NCI-H1092 (cell line): ENCODE results near the gene MAB21L3.
"Not testable (repeated sequence)": the region's sequence is repeated elsewhere in the genome, so short reads cannot be mapped to it uniquely, and the experiment has no call there.

ENCODE experiments used
- DNase-seq: peaks from one replicate; lab custom pipeline; 2025; lab: John Stamatoyannopoulos, UW

The MAB21L3 gene

DNA sequence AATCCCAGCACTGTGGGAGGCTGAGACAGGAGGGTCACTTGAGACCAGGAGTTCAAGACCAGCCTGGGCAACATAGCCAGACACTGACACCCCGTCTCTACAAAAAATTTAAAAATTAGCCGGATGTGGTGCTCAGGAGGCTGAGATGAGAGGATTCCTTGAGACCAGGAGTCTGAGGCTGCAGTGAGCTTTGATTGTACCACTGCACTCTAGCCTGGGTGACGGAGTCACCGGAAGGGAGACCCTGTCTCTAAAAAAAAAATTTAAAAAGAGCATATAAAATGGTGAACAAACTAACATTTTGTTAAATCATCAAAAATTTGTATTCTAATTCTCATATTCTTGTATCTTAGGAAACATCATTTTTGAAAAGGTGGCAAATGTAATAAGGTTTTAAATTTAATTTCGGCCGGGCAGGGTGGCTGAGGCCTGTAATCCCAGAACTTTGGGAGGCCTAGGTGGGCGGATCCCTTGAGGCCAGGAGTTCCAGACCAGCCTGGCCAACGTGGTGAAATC, 27.1 kb downstream of the MAB21L3 start:
- DNase-seq, result no peak

DNA sequence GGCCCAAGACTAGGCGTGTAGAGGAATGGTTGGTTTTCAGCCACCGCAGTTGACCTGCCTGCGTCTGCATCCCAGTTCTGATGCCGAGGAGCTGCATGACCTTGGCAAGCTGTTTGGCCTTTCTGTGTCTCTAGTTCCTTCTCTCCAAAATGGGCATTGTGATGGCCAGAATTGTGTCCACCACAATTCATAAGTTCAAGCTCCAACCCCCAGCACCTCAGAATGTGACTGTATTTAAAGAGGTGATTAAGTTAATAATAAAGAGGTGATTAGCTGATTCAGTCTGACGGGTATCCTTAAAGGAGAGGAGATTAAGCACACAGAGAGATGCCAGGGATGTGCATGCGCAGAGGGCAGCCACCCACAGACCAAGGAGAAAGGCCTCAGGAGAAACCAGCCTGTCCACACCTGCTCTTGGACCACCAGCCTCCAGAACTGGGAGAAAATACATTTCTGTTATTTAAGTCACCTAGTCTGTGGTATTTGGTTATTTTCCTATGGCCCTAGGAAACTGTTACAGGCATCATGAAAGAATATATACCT, 28.5 kb downstream of the MAB21L3 start:
- no peak for DNase-seq

DNA sequence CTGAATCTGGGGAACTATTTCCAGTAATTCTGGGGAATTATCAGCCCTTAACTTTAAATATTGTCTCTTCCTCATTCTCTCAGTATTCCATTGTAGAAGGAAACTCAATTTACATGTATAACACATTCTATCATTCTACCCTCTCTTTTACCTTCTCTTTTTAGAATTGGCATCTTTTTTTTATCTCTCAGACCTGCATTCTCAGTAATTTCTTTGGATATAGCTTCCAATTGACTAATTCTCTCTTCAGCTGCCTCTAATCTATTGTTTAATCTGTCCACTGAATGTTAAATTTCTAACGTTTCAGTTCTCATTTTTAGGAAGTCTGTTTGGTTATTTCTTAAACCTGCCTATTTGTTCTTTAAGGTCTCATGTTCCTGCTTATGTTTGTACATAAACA, 33.0 kb downstream of the MAB21L3 start:
- DNase-seq, result no peak

DNA sequence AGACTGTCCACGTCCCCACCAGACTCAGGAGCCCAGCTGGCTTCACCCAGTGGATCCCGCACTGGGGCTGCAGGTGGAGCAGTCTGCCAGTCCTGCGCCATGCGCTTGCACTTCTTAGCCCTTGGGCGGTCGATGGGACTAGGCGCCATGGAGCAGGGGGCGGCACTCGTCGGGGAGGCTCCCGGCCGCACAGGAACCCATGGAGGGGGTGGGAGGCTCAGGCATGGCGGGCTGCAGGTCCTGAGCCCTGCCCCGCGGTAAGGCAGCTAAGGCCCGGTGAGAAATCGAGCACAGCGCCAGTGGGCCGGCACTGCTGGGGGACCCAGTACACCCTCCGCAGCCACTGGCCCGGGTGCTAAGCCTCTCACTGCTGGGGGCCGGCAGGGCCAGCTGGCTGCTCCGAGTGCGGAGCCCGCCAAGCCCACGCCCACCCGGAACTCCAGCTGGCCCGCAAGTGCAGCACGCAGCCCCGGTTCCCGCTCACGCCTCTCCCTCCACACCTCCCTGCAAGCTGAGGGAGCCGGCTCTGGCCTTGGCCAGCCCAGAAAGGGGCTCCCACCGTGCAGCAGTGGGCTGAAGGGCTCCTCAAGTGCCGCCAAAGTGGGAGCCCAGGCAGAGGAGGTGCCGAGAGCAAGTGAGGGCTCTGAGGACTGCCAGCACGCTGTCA, 35.4 kb downstream of the MAB21L3 start:
- not testable (repeated sequence) for DNase-seq

DNA sequence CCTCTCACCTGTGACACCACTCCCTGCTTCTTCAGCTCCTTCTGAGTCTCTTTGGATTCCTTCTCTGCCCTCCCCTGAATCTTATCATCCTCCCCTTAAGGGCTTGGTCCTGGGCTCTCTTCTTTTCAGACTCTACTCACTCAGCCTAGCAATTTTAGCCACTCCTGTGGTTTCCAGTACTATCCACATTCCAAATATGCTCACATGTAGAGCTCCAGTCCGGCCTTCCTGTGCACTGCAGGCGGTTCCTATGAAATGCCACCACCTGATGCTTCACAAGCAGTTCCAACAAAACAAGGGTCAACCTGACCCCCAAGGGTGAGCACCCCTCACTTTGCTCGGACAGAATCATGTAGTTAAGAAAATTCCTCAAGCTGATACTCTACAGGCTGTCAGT, 35.9 kb downstream of the MAB21L3 start:
- DNase-seq, result no peak

DNA sequence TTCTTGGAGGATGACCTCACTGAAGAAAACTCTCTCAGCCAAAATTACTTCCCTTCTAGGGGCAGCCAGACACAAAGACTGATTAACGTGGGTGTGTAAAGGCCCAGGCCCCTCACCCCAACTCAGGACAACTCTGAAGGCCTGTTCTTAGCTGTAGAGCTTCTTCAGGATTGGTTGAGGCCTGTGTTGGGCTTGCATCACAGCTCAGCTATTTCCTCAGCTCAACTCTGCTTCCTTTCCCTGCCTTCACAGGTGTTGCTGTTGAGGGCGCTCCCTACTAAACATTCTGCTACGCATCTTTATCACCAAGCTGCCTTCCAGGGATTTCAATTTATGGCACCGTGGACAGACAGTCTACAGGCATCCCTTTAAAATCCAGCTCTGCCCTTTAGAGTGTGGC, 36.8 kb downstream of the MAB21L3 start:
- DNase-seq, result no peak

DNA sequence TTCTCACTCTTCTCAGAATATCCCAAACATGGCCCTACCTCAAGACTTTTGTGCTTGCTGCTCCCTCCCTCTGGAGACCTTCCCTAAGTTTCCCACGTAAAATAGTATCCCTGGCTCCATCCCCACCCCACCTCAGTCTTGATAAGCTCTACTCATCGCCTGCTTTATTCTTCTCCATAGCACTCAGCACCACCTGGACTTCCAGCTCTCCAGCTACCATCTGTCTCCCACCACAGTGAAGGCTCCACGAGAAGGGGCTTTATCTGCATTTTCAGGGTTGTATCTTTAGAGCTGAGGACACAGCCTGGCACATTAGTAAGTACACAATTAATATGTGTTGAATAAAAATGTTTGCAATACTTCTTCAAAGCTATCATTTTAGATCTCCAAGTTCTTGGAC, 37.8 kb downstream of the MAB21L3 start:
- DNase-seq, result no peak

DNA sequence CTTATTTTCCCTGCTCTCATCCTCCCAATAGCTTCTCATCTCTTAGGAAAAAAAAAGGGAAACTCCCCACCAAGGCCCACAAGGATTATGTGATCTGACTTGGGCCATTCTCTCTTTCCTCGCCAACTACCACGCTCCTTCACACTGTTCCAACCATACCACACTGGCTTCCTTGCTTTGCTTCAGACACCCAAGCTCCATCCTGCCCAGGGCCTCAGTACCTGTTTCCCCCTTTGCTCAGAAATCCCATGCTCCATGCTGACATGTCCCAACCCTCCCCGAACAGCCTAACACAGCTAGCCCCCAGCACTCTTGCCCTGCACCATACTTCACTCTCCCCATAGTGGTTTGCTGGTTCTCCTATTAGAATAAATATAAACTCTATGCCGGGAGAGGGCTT, 39.2 kb downstream of the MAB21L3 start:
- no peak for DNase-seq

DNA sequence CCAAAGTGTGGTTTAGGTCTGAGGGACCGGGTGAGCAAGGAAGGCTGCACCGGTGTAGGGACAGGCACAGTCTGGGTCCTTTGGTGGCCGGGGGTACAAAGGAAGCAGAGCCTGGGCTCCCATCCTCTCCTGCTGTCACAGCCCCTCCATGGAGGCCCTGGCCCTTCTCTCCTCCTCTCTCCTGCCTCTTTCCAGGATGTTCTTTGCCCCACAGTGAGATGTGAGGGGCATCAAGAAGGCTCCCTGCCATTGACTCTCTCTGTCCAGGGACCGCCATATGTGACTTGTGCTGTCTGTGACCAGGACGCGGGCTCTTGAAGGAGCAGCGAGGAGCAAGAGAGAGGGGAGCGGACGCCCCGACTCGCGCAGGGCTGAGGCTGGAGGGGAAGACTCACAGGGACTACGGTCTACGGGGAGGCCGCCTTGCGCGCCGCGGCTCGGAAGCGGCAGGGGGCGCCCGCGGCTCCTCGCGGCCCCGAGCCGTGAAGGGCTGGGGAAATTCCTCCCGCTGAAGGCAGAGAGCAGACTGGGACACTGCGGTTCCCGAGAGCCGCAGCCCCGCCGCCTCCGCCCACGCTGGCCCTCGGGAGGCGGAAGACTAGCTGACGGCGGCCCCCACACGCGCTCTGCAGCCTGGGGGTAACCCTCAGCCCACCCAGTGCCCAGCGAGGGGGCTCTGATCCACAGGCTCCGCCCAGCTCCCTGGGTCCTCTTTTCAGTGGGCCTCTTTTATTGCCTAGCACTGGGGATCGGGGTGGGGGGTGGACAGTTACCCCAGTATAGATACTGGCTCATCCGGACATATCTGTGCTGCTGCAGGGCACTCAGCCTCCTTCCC, 40.8 kb downstream of the MAB21L3 start:
- peak; percentile 42 for DNase-seq

DNA sequence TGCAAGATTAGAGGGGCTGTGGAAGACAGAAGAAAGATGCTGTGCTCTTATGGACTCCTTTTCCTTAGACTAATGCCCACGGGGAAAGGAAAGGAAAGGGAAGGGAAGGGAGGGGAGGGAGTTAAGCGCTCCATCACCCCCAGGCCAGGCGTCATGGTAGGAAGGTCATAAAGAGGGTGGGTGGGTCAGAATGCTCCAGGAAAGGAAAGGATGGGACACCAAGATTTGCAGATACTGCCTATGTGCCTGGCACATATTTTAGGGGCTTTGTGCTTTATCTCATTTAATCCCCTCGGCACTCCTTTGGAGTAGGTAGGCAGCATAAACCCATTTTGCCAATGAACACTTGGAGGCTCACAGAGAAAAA, 41.4 kb downstream of the MAB21L3 start:
- DNase-seq, result no peak

DNA sequence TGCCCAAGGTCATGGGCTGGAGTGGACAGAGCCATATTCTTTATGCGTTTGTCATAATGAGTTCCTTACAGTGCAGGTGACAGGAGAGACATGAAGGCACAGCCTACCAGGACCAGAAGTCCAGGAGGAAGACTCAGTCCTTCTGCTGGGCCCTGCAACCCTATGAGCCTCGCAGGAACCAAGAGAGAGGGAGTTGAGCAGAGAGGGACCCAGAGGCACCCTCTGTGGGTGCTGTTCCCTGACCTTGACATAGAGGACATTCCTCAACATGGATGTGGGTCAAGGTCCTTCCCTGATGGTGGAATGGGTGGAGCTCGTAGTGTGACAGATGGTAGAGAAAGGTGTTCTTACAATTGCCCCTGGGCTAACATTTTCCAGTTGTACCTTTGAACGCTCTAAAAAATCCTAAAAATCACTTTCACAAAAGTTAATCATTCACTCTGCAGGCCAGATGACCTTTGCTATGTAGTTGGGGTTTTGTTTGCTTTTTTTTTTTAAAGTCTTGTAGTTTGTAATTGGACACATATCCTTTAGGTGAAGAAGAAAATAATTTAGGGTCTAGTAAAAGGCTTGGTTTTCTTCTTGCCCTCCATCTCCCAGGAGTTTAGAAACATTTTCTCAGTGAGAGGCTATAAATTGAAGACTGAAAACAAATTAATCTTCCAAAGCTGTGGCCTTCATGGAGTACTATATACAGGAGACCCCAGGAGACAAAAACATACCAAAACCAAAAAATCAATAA, 41.9 kb downstream of the MAB21L3 start:
- no peak for DNase-seq

DNA sequence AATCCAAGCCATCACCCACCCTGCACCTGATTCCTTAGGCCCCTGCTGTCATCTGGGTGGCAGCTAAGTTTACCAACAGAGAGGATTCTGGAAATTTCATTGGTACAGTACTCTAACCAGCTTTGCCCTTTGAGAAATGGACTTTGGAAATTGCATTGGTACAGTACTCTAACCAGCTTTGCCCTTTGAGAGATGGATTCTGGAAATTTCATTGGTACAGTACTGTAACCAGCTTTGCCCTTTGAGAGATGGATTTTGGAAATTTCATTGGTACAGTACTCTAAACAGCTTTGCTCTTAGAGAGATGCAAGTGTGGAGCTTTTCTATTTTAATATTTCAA, 42.5 kb downstream of the MAB21L3 start:
- DNase-seq, result no peak

DNA sequence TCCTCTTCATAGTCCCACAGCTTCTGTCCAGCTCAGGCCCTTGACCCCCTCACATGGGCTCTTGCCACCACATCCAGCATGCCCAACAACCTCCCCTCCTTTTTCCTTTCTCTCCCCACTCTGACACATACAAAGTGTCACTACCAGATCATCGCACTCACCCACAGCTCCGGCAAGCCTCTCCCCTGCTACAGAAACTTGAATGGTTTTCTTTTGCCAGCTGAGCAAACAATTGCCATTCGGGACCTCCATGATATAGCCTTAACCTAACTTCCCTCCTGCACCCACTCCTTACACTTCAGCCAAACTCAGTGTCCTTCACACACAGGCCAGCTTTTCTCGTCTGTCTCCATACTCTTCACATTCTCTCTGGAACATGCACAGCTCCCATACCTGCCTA, 43.3 kb downstream of the MAB21L3 start:
- no peak for DNase-seq

DNA sequence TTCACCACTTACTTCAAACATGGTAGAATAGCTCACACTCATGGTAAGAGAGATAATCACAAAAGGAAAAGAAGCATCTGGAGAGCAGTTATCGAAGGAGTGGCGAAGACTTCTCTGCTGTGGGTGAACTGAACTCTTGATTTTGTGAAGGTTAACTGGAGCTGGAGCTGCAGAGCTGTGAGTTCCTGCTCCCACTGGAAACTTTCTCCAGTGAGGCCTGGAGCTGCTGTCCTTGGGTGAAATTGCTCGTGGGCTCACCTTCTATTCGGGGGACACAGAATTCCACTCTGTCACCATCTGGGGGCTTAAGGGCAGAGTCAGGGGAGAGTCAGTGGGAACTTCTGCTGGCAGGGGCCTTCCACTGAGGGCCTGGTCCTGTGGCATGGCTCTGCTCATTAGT, 45.9 kb downstream of the MAB21L3 start:
- DNase-seq, result no peak

DNA sequence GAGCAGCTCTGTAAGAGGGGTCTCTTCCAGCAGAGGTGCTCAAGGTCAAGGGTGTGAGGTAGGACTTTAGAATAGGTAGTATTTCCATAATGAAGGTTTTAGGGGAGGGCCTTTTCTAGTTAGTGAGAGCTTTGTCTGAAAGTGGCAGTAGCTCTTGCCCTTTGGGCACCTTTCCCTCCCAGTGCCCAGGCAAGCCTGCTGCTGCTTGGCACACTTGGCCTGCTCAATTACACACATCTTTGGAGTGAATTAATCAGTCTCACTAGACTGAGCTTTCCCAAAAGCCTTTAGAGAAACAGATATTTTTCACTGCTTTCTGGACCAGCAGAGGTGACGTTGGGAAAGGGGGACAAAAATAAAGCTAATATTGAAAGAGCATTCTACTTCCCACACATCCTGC, 48.0 kb downstream of the MAB21L3 start:
- DNase-seq, result no peak

DNA sequence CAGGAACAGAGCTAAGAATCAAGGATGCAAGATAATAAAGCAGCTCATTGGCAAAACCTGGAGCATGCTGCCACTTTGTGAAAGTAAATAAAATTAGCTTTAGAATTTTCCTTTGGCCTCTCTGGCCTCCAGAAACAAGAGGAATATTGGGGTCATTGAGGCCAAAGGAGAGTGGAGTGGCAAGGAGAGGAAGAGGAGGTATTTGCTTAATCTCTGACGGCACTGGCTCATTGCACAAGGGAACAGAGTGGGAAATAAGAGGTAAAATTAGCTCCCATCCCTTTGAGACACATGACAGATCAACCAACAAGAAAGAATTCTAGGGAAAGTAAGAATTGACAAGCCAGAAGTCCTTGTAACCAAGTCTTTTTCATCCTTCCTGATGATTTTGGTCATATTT, 48.4 kb downstream of the MAB21L3 start:
- DNase-seq, result no peak

DNA sequence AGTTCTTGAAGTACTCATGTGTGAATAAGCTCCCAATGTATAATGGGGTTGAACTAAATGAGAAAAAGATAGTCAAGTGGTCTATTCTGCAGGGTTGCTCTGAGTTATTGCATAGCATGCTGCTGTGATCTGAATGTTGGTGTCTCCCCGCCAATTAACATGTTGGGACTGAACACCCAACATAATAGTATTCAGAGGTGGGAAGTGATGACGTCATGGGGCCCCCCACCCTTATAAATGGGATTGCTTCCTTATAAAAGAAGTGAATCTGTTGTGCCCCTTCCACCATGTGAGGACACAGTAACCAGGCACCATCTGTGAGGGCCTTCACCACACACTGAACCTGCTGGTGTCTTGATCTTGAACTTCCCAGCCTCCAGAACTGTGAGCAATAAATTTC, 50.2 kb downstream of the MAB21L3 start:
- no peak for DNase-seq

DNA sequence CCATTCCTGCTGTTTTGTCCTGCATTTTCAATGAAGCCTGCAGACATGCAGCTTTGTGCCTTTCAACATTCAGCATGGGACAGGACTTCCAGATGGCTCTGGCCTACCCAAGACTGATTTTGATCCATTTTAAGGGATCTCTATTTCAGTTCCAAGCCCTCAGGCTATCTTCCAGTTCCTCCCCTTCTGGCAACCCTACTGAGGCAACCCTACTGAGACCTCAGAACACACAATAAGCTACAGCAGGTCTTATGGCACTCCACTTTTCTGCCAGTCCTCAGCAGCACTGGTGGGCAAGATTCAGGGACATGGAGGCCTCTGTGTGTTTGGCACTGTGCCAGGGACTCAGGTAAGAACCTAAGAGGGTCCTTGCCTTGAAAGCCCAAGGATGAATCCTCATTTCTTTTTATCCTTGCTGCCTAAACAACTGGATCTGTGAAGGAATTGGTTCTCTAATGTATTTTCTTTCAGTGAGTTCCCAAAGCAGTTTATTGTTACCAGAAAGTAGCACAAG, 50.7 kb downstream of the MAB21L3 start:
- DNase-seq, result no peak

DNA sequence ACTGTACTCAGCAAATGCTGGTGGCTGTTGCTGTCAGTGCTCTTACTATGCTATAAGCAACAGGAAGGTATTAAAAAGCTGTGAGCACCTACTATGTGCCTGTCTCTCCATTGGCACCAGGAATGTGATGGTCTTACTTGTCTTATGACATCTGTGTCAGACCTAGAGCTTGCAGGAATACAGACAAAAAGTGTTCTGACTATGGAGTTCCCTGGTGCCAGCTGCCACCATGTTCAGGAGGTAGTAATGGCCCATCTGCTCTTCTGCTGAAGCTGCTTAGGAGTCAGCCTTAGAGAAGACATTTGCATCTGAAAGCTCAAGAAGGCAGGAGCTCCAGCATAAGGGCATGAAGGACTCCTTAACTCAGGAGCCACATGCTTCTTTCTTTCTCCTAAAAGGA, 52.3 kb downstream of the MAB21L3 start:
- DNase-seq, result no peak

DNA sequence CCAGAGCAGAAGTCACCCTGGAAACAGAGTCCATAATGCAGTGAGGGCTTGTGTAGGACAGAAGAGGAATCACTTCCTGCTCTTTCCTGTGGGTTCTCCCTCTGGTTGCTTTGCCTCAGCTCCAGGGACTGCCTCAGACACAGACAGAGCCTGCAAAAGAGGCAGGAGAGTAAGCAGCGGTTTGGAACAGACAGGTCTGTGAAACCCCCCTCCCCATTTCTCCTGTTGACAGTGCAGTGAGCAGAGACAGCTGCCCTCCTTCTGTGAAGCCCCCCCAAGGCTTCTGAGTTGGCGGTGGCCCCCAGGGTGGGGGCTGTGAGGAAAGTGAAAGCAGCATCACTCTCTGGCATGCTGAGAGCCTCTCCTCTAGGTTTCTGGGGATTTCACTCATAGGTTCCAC, 53.0 kb downstream of the MAB21L3 start:
- DNase-seq, result no peak

DNA sequence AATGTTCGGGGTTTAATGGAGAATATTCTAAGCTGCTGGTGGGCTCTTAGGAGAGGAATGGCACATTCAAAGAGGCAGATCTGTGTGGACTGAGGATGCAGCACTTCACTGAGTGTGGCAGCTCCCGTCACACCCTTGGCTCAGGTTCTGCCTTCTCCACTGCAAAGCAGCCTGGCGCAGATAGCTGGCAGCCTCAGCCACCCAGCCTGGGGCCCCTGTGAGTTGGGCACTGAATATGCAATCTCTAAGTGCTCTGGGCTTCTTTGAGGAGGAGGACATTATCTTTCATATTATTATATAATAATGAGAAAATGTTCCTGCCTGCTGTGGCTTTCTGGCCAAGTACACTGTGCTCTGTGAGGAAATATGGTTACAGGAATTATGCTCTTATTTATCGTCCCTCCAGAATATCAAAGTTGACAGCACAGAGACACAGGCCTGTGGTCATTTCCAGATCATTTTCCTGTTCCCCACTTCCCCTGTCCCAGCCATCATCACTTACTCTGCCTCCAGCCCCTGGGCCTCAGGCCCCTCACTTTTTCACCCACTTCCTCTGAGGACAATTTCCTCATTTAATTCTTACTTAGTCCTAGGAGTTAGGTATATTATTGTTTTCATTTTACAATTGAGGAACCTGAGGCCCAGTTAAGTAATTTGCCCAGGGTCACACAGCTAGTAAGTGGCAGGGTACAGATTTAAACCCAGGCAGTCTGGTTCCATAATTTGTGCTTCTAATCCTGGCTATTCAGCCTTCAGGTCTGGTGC, 53.6 kb downstream of the MAB21L3 start:
- DNase-seq, result no peak

DNA sequence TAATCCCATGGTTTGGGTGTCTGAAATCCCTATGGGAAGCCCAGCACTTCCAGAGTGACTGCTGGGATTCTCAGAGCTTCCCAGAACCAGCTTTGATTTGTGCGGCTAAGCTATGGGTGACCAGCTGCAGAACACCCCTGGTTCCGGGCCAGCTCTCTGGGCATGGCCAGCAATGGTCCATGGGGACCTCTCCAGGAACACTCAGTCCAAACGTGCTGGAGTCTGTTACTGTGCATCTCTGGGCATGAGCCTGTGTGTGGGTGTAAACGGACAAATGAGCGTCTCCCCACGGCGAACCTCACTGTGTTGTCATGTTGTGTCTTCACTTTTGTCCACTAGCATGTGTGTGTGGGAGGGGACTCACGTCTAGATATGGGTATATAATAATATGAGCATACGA, 54.4 kb downstream of the MAB21L3 start:
- DNase-seq, result no peak
